ENCODE measurements around the gene ILF2. TPM values are rescaled to one million over a fixed set of nuclear protein-coding genes. Genes with fewer than 3 reads are reported as not detected.

The ILF2 gene
- total RNA-seq, 1 donor from 2014 or later: 114 TPM

GRCh38 chr1:153630384-153630783, 40.4 kb downstream of the ILF2 start:
- Histone ChIP-seq H3K36me3 (ENCODE audit: control insufficient read depth, insufficient read depth, low read length) (peaks cover 2% of the 10 kb centered on the region), H3K4me3 (ENCODE audit: low read depth, low read length) (no peak overlapping the region), H3K27me3 (ENCODE audit: control insufficient read depth, insufficient read depth, low read length) (no peaks in the 10 kb centered on the region)
- no peak for FAIRE-seq
- no peak for DNase-seq (ENCODE audit: low read depth)
- TF ChIP-seq, protein P1, sequence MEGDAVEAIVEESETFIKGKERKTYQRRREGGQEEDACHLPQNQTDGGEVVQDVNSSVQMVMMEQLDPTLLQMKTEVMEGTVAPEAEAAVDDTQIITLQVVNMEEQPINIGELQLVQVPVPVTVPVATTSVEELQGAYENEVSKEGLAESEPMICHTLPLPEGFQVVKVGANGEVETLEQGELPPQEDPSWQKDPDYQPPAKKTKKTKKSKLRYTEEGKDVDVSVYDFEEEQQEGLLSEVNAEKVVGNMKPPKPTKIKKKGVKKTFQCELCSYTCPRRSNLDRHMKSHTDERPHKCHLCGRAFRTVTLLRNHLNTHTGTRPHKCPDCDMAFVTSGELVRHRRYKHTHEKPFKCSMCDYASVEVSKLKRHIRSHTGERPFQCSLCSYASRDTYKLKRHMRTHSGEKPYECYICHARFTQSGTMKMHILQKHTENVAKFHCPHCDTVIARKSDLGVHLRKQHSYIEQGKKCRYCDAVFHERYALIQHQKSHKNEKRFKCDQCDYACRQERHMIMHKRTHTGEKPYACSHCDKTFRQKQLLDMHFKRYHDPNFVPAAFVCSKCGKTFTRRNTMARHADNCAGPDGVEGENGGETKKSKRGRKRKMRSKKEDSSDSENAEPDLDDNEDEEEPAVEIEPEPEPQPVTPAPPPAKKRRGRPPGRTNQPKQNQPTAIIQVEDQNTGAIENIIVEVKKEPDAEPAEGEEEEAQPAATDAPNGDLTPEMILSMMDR (IDR thresholded peaks at IDR 0.05; ENCODE audit: insufficient read depth, low read length, severe bottlenecking): no peak

DNA sequence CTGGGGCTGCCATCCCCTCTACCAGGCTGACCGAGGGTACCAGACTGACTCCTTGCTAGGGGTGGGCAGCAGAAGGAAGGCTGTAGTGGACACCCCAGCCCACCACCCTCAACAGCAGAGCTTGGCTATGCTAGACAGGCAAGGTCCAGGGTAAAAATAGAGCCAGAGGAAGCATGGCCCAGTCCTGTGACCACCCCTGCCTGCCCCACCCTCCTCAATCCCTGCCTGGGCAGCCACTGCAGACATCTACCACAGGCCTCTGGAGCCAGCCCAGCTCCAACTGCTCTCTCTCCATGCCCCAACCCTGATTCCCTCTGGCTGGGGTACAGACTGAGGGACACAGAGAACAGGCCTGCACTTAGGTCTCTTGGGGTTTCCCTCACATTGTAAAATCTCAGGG, 40.8 kb downstream of the ILF2 start:
- Histone ChIP-seq H3K36me3 (ENCODE audit: control insufficient read depth, insufficient read depth, low read length) (peaks cover 2% of the 10 kb centered on the region), H3K4me3 (ENCODE audit: low read depth, low read length) (no peak overlapping the region), H3K27me3 (ENCODE audit: control insufficient read depth, insufficient read depth, low read length) (no peaks in the 10 kb centered on the region)
- TF ChIP-seq, protein P1 (IDR thresholded peaks at IDR 0.05; ENCODE audit: insufficient read depth, low read length, severe bottlenecking): no peak
- no peak for FAIRE-seq
- DNase-seq (ENCODE audit: low read depth): no peak

DNA sequence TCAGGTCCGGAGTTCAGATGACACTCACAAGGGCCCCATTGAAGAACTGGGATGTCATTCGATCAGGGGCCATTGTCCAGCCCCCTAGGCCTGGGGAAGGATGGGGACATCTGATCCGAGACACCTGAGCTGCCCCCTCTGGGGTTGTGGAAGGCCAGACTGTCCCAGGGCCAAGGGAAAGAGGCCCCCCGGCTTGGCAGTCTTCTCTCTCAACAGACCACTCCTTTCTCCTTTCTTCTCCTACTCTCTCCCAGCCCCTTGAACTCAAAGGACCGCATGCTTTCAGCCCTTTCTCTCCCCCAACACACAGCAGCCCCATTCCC, 41.5 kb downstream of the ILF2 start:
- Histone ChIP-seq H3K4me3 (ENCODE audit: low read depth, low read length) (no peak overlapping the region), H3K27me3 (ENCODE audit: control insufficient read depth, insufficient read depth, low read length) (no peaks in the 10 kb centered on the region), H3K36me3 (ENCODE audit: control insufficient read depth, insufficient read depth, low read length) (peaks cover 2% of the 10 kb centered on the region)
- FAIRE-seq (no peak), DNase-seq (ENCODE audit: low read depth) (no peak)
- TF ChIP-seq, protein P1 (IDR thresholded peaks at IDR 0.05; ENCODE audit: insufficient read depth, low read length, severe bottlenecking): no peak

GRCh38 chr1:153628638-153629342, 42.0 kb downstream of the ILF2 start:
- no peak for FAIRE-seq

DNA sequence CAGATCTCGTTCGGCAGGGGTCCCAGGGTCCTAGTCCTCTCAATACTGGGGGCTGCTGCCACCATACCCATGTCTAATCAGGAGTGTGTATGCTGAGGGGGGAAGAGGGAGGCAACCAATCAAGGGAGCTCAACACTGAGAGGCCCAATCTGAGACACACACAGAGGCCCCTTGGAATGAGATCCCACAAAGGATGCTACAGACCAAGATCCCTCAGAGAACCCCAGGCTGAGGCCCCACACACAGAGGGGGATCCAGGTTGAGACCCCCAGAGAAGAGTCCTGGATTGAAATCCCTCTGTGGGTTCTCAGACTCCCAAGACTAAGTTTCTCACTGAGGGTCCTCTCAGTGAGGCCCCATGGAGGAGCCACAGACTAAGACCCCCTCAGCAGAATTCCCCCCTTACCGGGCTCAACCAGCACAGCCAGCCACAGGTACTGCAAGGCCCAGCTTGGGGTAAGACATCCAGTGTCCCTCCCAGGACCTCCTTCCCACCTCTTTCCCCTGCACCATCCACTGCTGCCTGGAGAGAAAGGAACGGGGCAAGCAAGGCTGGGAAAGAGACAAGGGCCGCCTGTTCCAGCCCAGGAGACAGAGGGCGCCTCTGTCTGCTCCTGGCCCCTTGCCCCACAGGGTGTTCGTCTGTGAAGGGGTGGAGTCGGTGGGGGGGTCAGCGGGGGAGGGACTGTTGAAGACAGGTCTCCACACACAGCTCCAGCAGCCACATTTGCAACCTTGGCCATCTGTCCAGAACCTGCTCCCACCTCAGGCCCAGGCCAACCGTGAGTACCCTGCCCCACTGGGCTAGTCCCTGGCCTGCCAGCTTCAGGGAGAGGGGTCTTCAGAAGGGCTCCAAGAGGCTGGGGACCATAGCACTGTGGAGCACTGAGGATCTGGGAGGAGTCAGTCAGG, 42.8 kb downstream of the ILF2 start, which contains the start of gene S100A1:
Gene S100A1, plus strand, starts transcription at position 720 of the 912 bp plus-strand sequence. CDS start 2,088 bp downstream, outside the sequence.
- FAIRE-seq (no peak), DNase-seq (ENCODE audit: low read depth) (no peak)
- TF ChIP-seq, protein P1 (IDR thresholded peaks at IDR 0.05; ENCODE audit: insufficient read depth, low read length, severe bottlenecking): no peak
- Histone ChIP-seq H3K27me3 (ENCODE audit: control insufficient read depth, insufficient read depth, low read length) (no peaks in the 10 kb centered on the region), H3K36me3 (ENCODE audit: control insufficient read depth, insufficient read depth, low read length) (peaks cover 4% of the 10 kb centered on the region), H3K4me3 (ENCODE audit: low read depth, low read length) (peak within 1 kb of the TSS; percentile 50)

More at GRCh38 chr1:153628638-153629342, 42.0 kb downstream of the ILF2 start:
- no peak for DNase-seq (ENCODE audit: low read depth)
- Histone ChIP-seq H3K4me3 (ENCODE audit: low read depth, low read length) (no peak overlapping the region), H3K36me3 (ENCODE audit: control insufficient read depth, insufficient read depth, low read length) (peaks cover 4% of the 10 kb centered on the region), H3K27me3 (ENCODE audit: control insufficient read depth, insufficient read depth, low read length) (no peaks in the 10 kb centered on the region)
- TF ChIP-seq, protein P1 (IDR thresholded peaks at IDR 0.05; ENCODE audit: insufficient read depth, low read length, severe bottlenecking): no peak
